ENCODE results near the gene MAPKAPK3.

GRCh38 chr3:50608278-50608677, 8.7 kb upstream of the MAPKAPK3 start:
- TF ChIP-seq POLR2AphosphoS5 (IDR thresholded peaks at IDR 0.05; ENCODE audit: insufficient read depth in 1 of 2, low read depth in 1 of 2), result no peak
- no peak for TF ChIP-seq POLR2A (IDR thresholded peaks at IDR 0.05)
- no peak for TF ChIP-seq CTCF (IDR thresholded peaks at IDR 0.05)

Measured in vagina (tissue), 2 donors.